K562 (cell line): ENCODE data around the gene DNAAF2. TPM values are rescaled to one million over a fixed set of nuclear protein-coding genes. Genes with fewer than 3 reads are reported as not detected.
A peak's percentile ranks its signal among the peaks of the same experiment; 100 is the strongest.
"Not testable (repeated sequence)": the region's sequence is repeated elsewhere in the genome, so short reads cannot be mapped to it uniquely, and the experiment has no call there.

Experiments used
- ATAC-seq: fragments of 200-7000 bp; cut with Tn5 transposase; 3 replicates; pipeline ENCODE4 v1.9.1; 2020; ENCODE audit warnings: moderate library complexity
- BruUV-seq: library from RNA; stranded (reverse); fragments of 400-500 nt; replicated peaks from 2 replicates; lab custom pipeline; 2021; lab: Mats Ljungman, UMichigan
- CTCF ChIA-PET: fragments of 300-600 bp; formaldehyde crosslinking; extraction: SDS; loops from one replicate; lab custom pipeline; 2021; ENCODE audit warnings: low intra/inter-chr PET ratio; lab: Yijun Ruan, JAX
- POLR2A ChIA-PET: fragments of 300-600, 350-650 bp; sonication (Branson Sonifier 250); formaldehyde crosslinking; extraction: SDS; loops from one replicate; lab custom pipeline; 2021; ENCODE audit warnings: antibody characterized with exemption, inconsistent platforms; lab: Yijun Ruan, JAX
- DNase-seq, 4 experiments: peaks; one replicate each; pipeline versions ENCODE4 v3.0.0 to v3.0.0-alpha.2; 2011 to 2018; ENCODE audit warnings: low spot score in 3 of 4, mixed read lengths in 3 of 4; ENCODE audit errors: extremely low read depth in 1 of 4
- FAIRE-seq: peaks from 2 replicates; lab custom pipeline; 2011; peaks lifted over from hg19 to GRCh38; lab: Jason Lieb, UNC
- H2AFZ ChIP-seq: 2 replicates; pipeline ENCODE4 v1.6.0; 2011; ENCODE audit warnings: low read depth, low read length, control low read depth, inconsistent platforms
- H3K27ac ChIP-seq: fragments of 200-600 bp; 3 replicates; pipeline ENCODE4 v1.8.0; 2011; ENCODE audit warnings: low read depth, mild to moderate bottlenecking, control low read depth, inconsistent platforms, low read length, moderate library complexity, mixed read lengths; ENCODE audit errors: extremely low read depth
- H3K27me3 ChIP-seq, 2 experiments: fragments of 300-600 bp in 1 of 2; 2 replicates in 1 of 2; 3 replicates in 1 of 2; pipeline versions ENCODE4 v1.6.0 to v1.8.0; 2011; ENCODE audit warnings: inconsistent platforms in 2 of 2, low read length in 2 of 2, mild to moderate bottlenecking in 1 of 2, mixed read lengths in 1 of 2, moderate library complexity in 1 of 2; ENCODE audit not compliant: control insufficient read depth in 2 of 2, insufficient read depth in 2 of 2
- H3K36me3 ChIP-seq: fragments of 300-600 bp; 3 replicates; pipeline ENCODE4 v1.8.0; 2011; ENCODE audit warnings: mild to moderate bottlenecking, low read length, inconsistent platforms; ENCODE audit not compliant: control insufficient read depth, insufficient read depth
- H3K4me1 ChIP-seq, 2 experiments: fragments of 200-600 bp in 1 of 2; replicated peaks in 1 of 2; 2 replicates in 1 of 2; 3 replicates in 1 of 2; pipeline versions ENCODE4 v1.5.1 to v1.8.0; 2011; ENCODE audit warnings: inconsistent platforms in 2 of 2, low read length in 2 of 2, mild to moderate bottlenecking in 1 of 2, mixed read lengths in 1 of 2, moderate library complexity in 1 of 2; ENCODE audit not compliant: control insufficient read depth in 2 of 2, insufficient read depth in 2 of 2
- H3K4me2 ChIP-seq: 2 replicates; pipeline ENCODE4 v1.6.1; 2011; ENCODE audit warnings: low read length, control low read depth, inconsistent platforms, mixed read lengths; ENCODE audit not compliant: insufficient read depth
- H3K4me3 ChIP-seq: fragments of 200-600 bp; sonication (generic), shearing (Covaris generic); 2 replicates; pipeline ENCODE4 v1.5.1; 2016; ENCODE audit warnings: control low read depth, inconsistent platforms
- H3K79me2 ChIP-seq: fragments of 200-600 bp; 3 replicates; pipeline ENCODE4 v1.8.0; 2011; ENCODE audit warnings: low read length, inconsistent platforms; ENCODE audit not compliant: control insufficient read depth, insufficient read depth
- H3K9ac ChIP-seq, 2 experiments: 2 replicates each; pipeline versions ENCODE4 v1.6.0 to v1.6.1; 2011; ENCODE audit warnings: low read depth in 2 of 2, low read length in 2 of 2, control low read depth in 1 of 2, inconsistent platforms in 1 of 2, mild to moderate bottlenecking in 1 of 2, mixed read lengths in 1 of 2; ENCODE audit not compliant: insufficient read depth in 1 of 2
- H3K9me1 ChIP-seq: one replicate; pipeline ENCODE4 v1.6.0; 2011; ENCODE audit warnings: inconsistent platforms, mild to moderate bottlenecking, low read length, moderate library complexity; ENCODE audit not compliant: control insufficient read depth, insufficient read depth
- H3K9me3 ChIP-seq: replicated peaks from 2 replicates; pipeline ENCODE4 v1.5.1; 2011; ENCODE audit warnings: low read depth, low read length, inconsistent platforms; ENCODE audit not compliant: control insufficient read depth, insufficient read depth
- H4K20me1 ChIP-seq: replicated peaks from 2 replicates; pipeline ENCODE4 v1.6.1; 2011; ENCODE audit warnings: low read length, inconsistent platforms, mixed read lengths; ENCODE audit not compliant: control insufficient read depth, insufficient read depth
- CHD1 ChIP-seq: fragments of 200-600 bp; sonication (generic); IDR thresholded peaks from one replicate; pipeline ENCODE4 v1.6.1; 2012; ENCODE audit warnings: mild to moderate bottlenecking, moderate library complexity, low read length, inconsistent platforms
- GMEB1 ChIP-seq: fragments of 250-450 bp; sonication (Bioruptor Pico); IDR thresholded peaks from 2 replicates; pipeline ENCODE4 v1.4.0; 2020; ENCODE audit warnings: mild to moderate bottlenecking
- NONO ChIP-seq, 2 experiments: fragments of 200-400 bp in 1 of 2; fragments of 450-650 bp in 1 of 2; formaldehyde crosslinking in 1 of 2; IDR thresholded peaks; 2 replicates each; pipeline ENCODE4 v1.6.1; 2017; ENCODE audit warnings: low read depth in 2 of 2, mild to moderate bottlenecking in 2 of 2, moderate library complexity in 2 of 2, low read length in 1 of 2
- ZNF239 ChIP-seq: fragments of 250-450 bp; sonication (Bioruptor Pico); IDR thresholded peaks from 2 replicates; pipeline ENCODE4 v1.4.0; 2020; ENCODE audit warnings: mild to moderate bottlenecking
- ZNF780A ChIP-seq: fragments of 250-450 bp; sonication (Bioruptor Pico); IDR thresholded peaks from 2 replicates; pipeline ENCODE4 v1.5.0; 2021; ENCODE audit warnings: mild to moderate bottlenecking
- WGBS: fragments of 100-300 bp; shearing (Covaris generic); methylation state at CpG from one replicate; pipeline ENCODE4 v1.1.6; 2016; ENCODE audit warnings: low coverage, mixed read lengths; ENCODE audit not compliant: insufficient coverage; ENCODE audit errors: missing lambda C conversion rate; 5-methylcytosine and 5-hydroxymethylcytosine counted together
- in situ Hi-C: fragments of 300-500 bp; cut with MboI; formaldehyde crosslinking; loops from 4 replicates; pipeline ENCODE4 v1.15.0; 2018; ENCODE audit warnings: inconsistent platforms, mixed read lengths
- intact Hi-C: fragments of 100-400 bp; cut with micrococcal nuclease; formaldehyde crosslinking; loops from 2 replicates; pipeline ENCODE4 v1.14.2; 2022
- polyA plus RNA-seq, 8 experiments: library from polyadenylated mRNA; depleted of rRNA in 4 of 8; stranded (reverse) in 5 of 8; unstranded in 3 of 8; fragments of >200 nt; fragmentation: Nextera tagmentation in 2 of 8; fragmentation: Illumina TruSeq in 1 of 8; extraction: Ambion mirVana in 2 of 8; extraction: Trizol in 1 of 8; gene quantifications; 2 replicates each; pipeline versions ENCODE4 v1.2.1 to v1.2.3, GENCODE V29; 2011 to 2014; ENCODE audit warnings: inconsistent platforms in 1 of 8, missing spikeins in 1 of 8
- total RNA-seq, 7 experiments: library from RNA; depleted of rRNA in 6 of 7; stranded (reverse); fragments of >200 nt in 6 of 7; fragmentation: Illumina TruSeq in 2 of 7; extraction: Trizol in 2 of 7; gene quantifications; 2 replicates each; pipeline versions ENCODE4 v1.2.1 to v1.2.3, GENCODE V29; 2011 to 2021; ENCODE audit warnings: low replicate concordance in 1 of 7

Gene DNAAF2
- total and polyA plus RNA-seq, 9 of the 15 experiments (the other 6 are each of a cell fraction or from before 2014, with no cell fraction given), result 2.4 to 14.6 (median 11.1) TPM

- 0 out of 2 replicates have a peak, but pooled peaks have one; percentile 6 for TF ChIP-seq GMEB1 (CRISPR knock-in tag)
- peak in 1 of 2 experiments; percentile 58; a peak in 1 of 4 replicates for TF ChIP-seq NONO (IDR thresholded peaks at IDR 0.05; ENCODE audit: low read depth in 2 of 2, low read length in 1 of 2)
- TF ChIP-seq ZNF780A, result no peak
These were observed 14.6 kb downstream of the DNAAF2 start, which contains the start of the genes MGAT2 and RPL36AL (continued) for GRCh38 chr14:49620182-49621113.

- CTCF ChIA-PET, result interaction anchor here (0.6 to 0.7 kb wide), 2 partner anchors 33 to 1047 kb away, joined by 3 read pairs; partner anchors contain the start of gene RPS29
- FAIRE-seq (no peak), DNase-seq (no peak), ATAC-seq (no peak)
- H3K4me2 ChIP-seq, result peak overlapping the region; percentile 82
- TF ChIP-seq CHD1 (peak; percentile 82), ZNF239 (CRISPR knock-in tag) (no peak)
- H3K27me3 ChIP-seq, result no peaks in the 10 kb centered on the region
- H3K9me3 ChIP-seq, result no peaks in the 10 kb centered on the region
- peak overlapping the region; percentile 97 to 99 for H3K9ac ChIP-seq
- TSS peak; percentile 72 for BruUV-seq
- POLR2A ChIA-PET, result interaction anchor here (0.6 to 5.3 kb wide), 17 partner anchors 7 to 1179 kb away, joined by 3 to 36 read pairs (median 5); partner anchors contain the start of genes DNAAF2, KLHDC2, LRR1 and NEMF
- peaks cover 3% of the 10 kb centered on the region for H3K9me1 ChIP-seq
- 2% methylated on average over 11 of the region's 11 CpGs for WGBS
- peak overlapping the region; percentile 89 for H3K4me3 ChIP-seq
- in situ Hi-C loops, result no loop called here
- intact Hi-C loops, result loop anchor here (1.0 to 10.0 kb wide), 3 partner anchors 21 to 155 kb away; partner anchors contain the start of genes LRR1 and RPS29
- peaks cover 7% of the 10 kb centered on the region for H4K20me1 ChIP-seq
- H2AFZ ChIP-seq, result no peak overlapping the region; the same call in 1 of the 2 replicates
- peaks cover 81% of the 10 kb centered on the region for H3K79me2 ChIP-seq
- H3K4me1 ChIP-seq, result peaks cover 4 to 14% of the 10 kb centered on the region in 2 experiments; a peak in 4 of 5 replicates
- H3K27ac ChIP-seq, result peak overlapping the region; percentile 98
- H3K36me3 ChIP-seq, result peaks cover 51% of the 10 kb centered on the region
These were observed 15.3 kb downstream of the DNAAF2 start for GRCh38 chr14:49619730-49620129.

- H2AFZ ChIP-seq, H3K27me3 ChIP-seq, CTCF ChIA-PET, H3K9me3 ChIP-seq, BruUV-seq, intact Hi-C loops, H4K20me1 ChIP-seq, in situ Hi-C loops, ATAC-seq, H3K9me1 ChIP-seq, DNase-seq: not testable (repeated sequence)
- Histone ChIP-seq H3K9ac (peak overlapping the region; percentile 97 to 99), H3K4me3 (peak overlapping the region; percentile 89), H3K36me3 (peaks cover 53% of the 10 kb centered on the region), H3K79me2 (peaks cover 77% of the 10 kb centered on the region), H3K27ac (peak overlapping the region; percentile 98), H3K4me1 (peaks cover 4 to 14% of the 10 kb centered on the region in 2 experiments; a peak in 4 of 5 replicates), H3K4me2 (peak overlapping the region; percentile 82)
- POLR2A ChIA-PET, result interaction anchor here (0.6 to 5.3 kb wide), 6 partner anchors 9 to 894 kb away, joined by 3 to 36 read pairs (median 16); partner anchors contain the start of genes DNAAF2, LRR1 and RPS29
- under 1% methylated on average over 10 of the region's 19 CpGs for WGBS
- FAIRE-seq, result peak; percentile 15
These were observed 15.8 kb downstream of the DNAAF2 start for GRCh38 chr14:49619273-49619672.
